ENCODE results near the gene SHOC2.

GRCh38 chr10:110932505-110933180 is 13.2 kb downstream of the SHOC2 start:
- TF ChIP-seq FOXM1 (IDR thresholded peaks at IDR 0.05; ENCODE audit: borderline replicate concordance, low read depth) (no peak), USF1 (IDR thresholded peaks at IDR 0.05) (no peak), EP300 (IDR thresholded peaks at IDR 0.05; ENCODE audit: borderline replicate concordance) (no peak), TCF12 (IDR thresholded peaks at IDR 0.05; ENCODE audit: low read depth) (no peak), EGR1 (IDR thresholded peaks at IDR 0.05) (no peak), MAX (IDR thresholded peaks at IDR 0.05) (no peak), RAD21 (IDR thresholded peaks at IDR 0.05; ENCODE audit: low read depth) (no peak), CREB1 (IDR thresholded peaks at IDR 0.05; ENCODE audit: low read depth) (no peak), YY1 (IDR thresholded peaks at IDR 0.05; ENCODE audit: low read depth) (no peak), TEAD4 (IDR thresholded peaks at IDR 0.05) (no peak), TAF1 (IDR thresholded peaks at IDR 0.05; ENCODE audit: low read depth) (no peak)
- TF ChIP-seq, protein P1, sequence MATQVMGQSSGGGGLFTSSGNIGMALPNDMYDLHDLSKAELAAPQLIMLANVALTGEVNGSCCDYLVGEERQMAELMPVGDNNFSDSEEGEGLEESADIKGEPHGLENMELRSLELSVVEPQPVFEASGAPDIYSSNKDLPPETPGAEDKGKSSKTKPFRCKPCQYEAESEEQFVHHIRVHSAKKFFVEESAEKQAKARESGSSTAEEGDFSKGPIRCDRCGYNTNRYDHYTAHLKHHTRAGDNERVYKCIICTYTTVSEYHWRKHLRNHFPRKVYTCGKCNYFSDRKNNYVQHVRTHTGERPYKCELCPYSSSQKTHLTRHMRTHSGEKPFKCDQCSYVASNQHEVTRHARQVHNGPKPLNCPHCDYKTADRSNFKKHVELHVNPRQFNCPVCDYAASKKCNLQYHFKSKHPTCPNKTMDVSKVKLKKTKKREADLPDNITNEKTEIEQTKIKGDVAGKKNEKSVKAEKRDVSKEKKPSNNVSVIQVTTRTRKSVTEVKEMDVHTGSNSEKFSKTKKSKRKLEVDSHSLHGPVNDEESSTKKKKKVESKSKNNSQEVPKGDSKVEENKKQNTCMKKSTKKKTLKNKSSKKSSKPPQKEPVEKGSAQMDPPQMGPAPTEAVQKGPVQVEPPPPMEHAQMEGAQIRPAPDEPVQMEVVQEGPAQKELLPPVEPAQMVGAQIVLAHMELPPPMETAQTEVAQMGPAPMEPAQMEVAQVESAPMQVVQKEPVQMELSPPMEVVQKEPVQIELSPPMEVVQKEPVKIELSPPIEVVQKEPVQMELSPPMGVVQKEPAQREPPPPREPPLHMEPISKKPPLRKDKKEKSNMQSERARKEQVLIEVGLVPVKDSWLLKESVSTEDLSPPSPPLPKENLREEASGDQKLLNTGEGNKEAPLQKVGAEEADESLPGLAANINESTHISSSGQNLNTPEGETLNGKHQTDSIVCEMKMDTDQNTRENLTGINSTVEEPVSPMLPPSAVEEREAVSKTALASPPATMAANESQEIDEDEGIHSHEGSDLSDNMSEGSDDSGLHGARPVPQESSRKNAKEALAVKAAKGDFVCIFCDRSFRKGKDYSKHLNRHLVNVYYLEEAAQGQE (IDR thresholded peaks at IDR 0.05; ENCODE audit: low read depth): no peak

All from Ishikawa (cell line).